OCI-LY3 (cell line): ENCODE data around the gene GAK.

Experiments
- H2AFZ ChIP-seq: fragments of 200-600, 300-600 bp; shearing (Covaris generic); 2 replicates; pipeline ENCODE4 v1.6.0; 2014; ENCODE audit warnings: antibody characterized with exemption, low read depth, low read length
- H3K27ac ChIP-seq: fragments of 200-600, 300-600 bp; sonication (generic); 2 replicates; pipeline ENCODE4 v1.5.1; 2014; ENCODE audit warnings: mild to moderate bottlenecking, low read length, moderate library complexity, mixed read lengths
- H3K27me3 ChIP-seq: fragments of 200-600, 300-600 bp; sonication (generic); 2 replicates; pipeline ENCODE4 v1.6.1; 2014; ENCODE audit warnings: low read depth, low read length, mixed read lengths
- H3K36me3 ChIP-seq: fragments of 200-600, 300-600 bp; sonication (generic); replicated peaks from 2 replicates; pipeline ENCODE3; 2014; ENCODE audit warnings: low read depth, low read length, mixed read lengths
- H3K4me1 ChIP-seq: fragments of 300-600, 200-600 bp; sonication (generic); 2 replicates; pipeline ENCODE4 v1.6.1; 2014; ENCODE audit warnings: low read length, mixed read lengths
- H3K4me2 ChIP-seq: fragments of 200-600, 300-600 bp; sonication (generic); 2 replicates; pipeline ENCODE4 v1.6.1; 2014; ENCODE audit warnings: low read length, mixed read lengths
- H3K4me3 ChIP-seq: fragments of 300-600, 200-600 bp; sonication (generic); 2 replicates; pipeline ENCODE4 v1.5.1; 2014; ENCODE audit warnings: antibody characterized with exemption, mild to moderate bottlenecking, low read length, moderate library complexity
- H3K79me2 ChIP-seq: fragments of 300-600, 200-600 bp; shearing (Covaris generic); 2 replicates; pipeline ENCODE4 v1.6.1; 2014; ENCODE audit warnings: mild to moderate bottlenecking, low read length, mixed read lengths
- H3K9ac ChIP-seq: fragments of 300-600, 200-600 bp; shearing (Covaris generic); 2 replicates; pipeline ENCODE4 v1.6.0; 2014; ENCODE audit warnings: mild to moderate bottlenecking, low read length, moderate library complexity
- H3K9me3 ChIP-seq: fragments of 200-600, 300-600 bp; shearing (Covaris generic); 2 replicates; pipeline ENCODE4 v1.6.1; 2014; ENCODE audit warnings: low read length, mixed read lengths; ENCODE audit not compliant: insufficient read depth
- H4K20me1 ChIP-seq: fragments of 200-600, 300-600 bp; sonication (generic); 2 replicates; pipeline ENCODE4 v1.6.1; 2016; ENCODE audit warnings: low read length, mixed read lengths; ENCODE audit not compliant: insufficient read depth
- CTCF ChIP-seq: fragments of 200-600, 300-600 bp; sonication (generic); IDR thresholded peaks from 2 replicates; pipeline ENCODE4 v1.5.1; 2014; ENCODE audit warnings: antibody characterized with exemption, low read length, low read depth
- EZH2phosphoT487 ChIP-seq: fragments of 200-600 bp; shearing (Covaris generic); IDR thresholded peaks from 2 replicates; pipeline ENCODE4 v1.6.1; 2018; ENCODE audit warnings: antibody characterized with exemption, mixed run types, low read depth

Gene GAK

GRCh38 chr4:823761-824460, 108.2 kb downstream of the GAK start:
- Histone ChIP-seq H2AFZ (no peak overlapping the region), H3K9me3 (no peaks in the 10 kb centered on the region), H4K20me1 (no peaks in the 10 kb centered on the region), H3K4me3 (no peak overlapping the region), H3K27me3 (no peaks in the 10 kb centered on the region), H3K36me3 (no peaks in the 10 kb centered on the region), H3K4me2 (no peak overlapping the region), H3K4me1 (no peaks in the 10 kb centered on the region), H3K9ac (no peak overlapping the region), H3K79me2 (no peaks in the 10 kb centered on the region), H3K27ac (no peak overlapping the region)
- TF ChIP-seq CTCF (no peak), EZH2phosphoT487 (no peak)

- H3K27ac ChIP-seq, result no peak overlapping the region
- no peak for TF ChIP-seq EZH2phosphoT487
- TF ChIP-seq CTCF, result no peak
- no peak overlapping the region for H3K4me2 ChIP-seq
- H3K9me3 ChIP-seq, result no peaks in the 10 kb centered on the region
- H2AFZ ChIP-seq, result no peak overlapping the region
- H4K20me1 ChIP-seq, result no peaks in the 10 kb centered on the region
- H3K79me2 ChIP-seq, result no peaks in the 10 kb centered on the region
- H3K4me3 ChIP-seq, result no peak overlapping the region
- H3K9ac ChIP-seq, result no peak overlapping the region
- no peaks in the 10 kb centered on the region for H3K36me3 ChIP-seq
- no peaks in the 10 kb centered on the region for H3K4me1 ChIP-seq
- H3K27me3 ChIP-seq, result no peaks in the 10 kb centered on the region
Measured at GRCh38 chr4:823176-823760, 108.8 kb downstream of the GAK start.

GRCh38 chr4:822361-823175, 109.5 kb downstream of the GAK start:
- no peak overlapping the region for H3K4me2 ChIP-seq
- H3K9ac ChIP-seq, result no peak overlapping the region
- no peaks in the 10 kb centered on the region for H3K79me2 ChIP-seq
- no peaks in the 10 kb centered on the region for H3K9me3 ChIP-seq
- no peak overlapping the region for H2AFZ ChIP-seq
- H3K4me1 ChIP-seq, result no peaks in the 10 kb centered on the region
- no peak for TF ChIP-seq EZH2phosphoT487
- no peak for TF ChIP-seq CTCF
- no peak overlapping the region for H3K4me3 ChIP-seq
- no peaks in the 10 kb centered on the region for H3K36me3 ChIP-seq
- H3K27me3 ChIP-seq, result no peaks in the 10 kb centered on the region
- H3K27ac ChIP-seq, result no peak overlapping the region
- no peaks in the 10 kb centered on the region for H4K20me1 ChIP-seq

GRCh38 chr4:821631-822030, 110.5 kb downstream of the GAK start:
- Histone ChIP-seq H2AFZ (no peak overlapping the region), H4K20me1 (no peaks in the 10 kb centered on the region), H3K9ac (no peak overlapping the region), H3K27ac (no peak overlapping the region), H3K36me3 (no peaks in the 10 kb centered on the region), H3K4me1 (no peaks in the 10 kb centered on the region), H3K4me3 (no peak overlapping the region), H3K27me3 (peaks cover 4% of the 10 kb centered on the region; the same call in 1 of the 2 replicates), H3K79me2 (no peaks in the 10 kb centered on the region), H3K4me2 (no peak overlapping the region), H3K9me3 (no peaks in the 10 kb centered on the region)
- TF ChIP-seq CTCF, result no peak
- no peak for TF ChIP-seq EZH2phosphoT487
